ENCODE data around the gene LACTB. TPM values are rescaled to one million over a fixed set of nuclear protein-coding genes. Genes with fewer than 3 reads are reported as not detected.
A peak's percentile ranks its signal among the peaks of the same experiment; 100 is the strongest.

The LACTB gene
- total and polyA plus RNA-seq, 2 of the 13 experiments (the other 11 are each of a cell fraction or from before 2014, with no cell fraction given), result 14.8 to 23.0 TPM

GRCh38 chr15:63165166-63165859 lies 43.7 kb downstream of the LACTB start:
- no peaks in the 10 kb centered on the region for H3K36me3 ChIP-seq (replicated peaks in 1 of 2; ENCODE audit: control insufficient read depth in 1 of 2, insufficient read depth in 2 of 2, low read length in 2 of 2)
- no peaks in the 10 kb centered on the region for H4K20me1 ChIP-seq (ENCODE audit: insufficient read depth, low read length)
- H3K27ac ChIP-seq (ENCODE audit: extremely low read length, insufficient read depth, low read length), result no peak overlapping the region
- H3K27me3 ChIP-seq (ENCODE audit: control insufficient read depth in 1 of 2, insufficient read depth in 2 of 2, low read length in 2 of 2), result peaks cover 0 to 6% of the 10 kb centered on the region in 2 experiments; a peak in 1 of 5 replicates
- POLR2A ChIA-PET, result interaction anchor here (1.2 kb wide), 1 partner anchor 8 kb away, joined by 5 read pairs; the partner anchor contains the start of gene RPS27L
- no peak overlapping the region for H2AFZ ChIP-seq (ENCODE audit: low read length)
- H3K9me3 ChIP-seq (ENCODE audit: low read length), result no peaks in the 10 kb centered on the region
- intact Hi-C loops (cut with micrococcal nuclease; ENCODE audit: unreplicated experiment), result no loop called here
- no peak for DNase-seq (ENCODE audit: low spot score)
- H3K79me2 ChIP-seq (ENCODE audit: insufficient read depth, low read length), result no peaks in the 10 kb centered on the region
- peaks cover 14% of the 10 kb centered on the region for H3K4me1 ChIP-seq (ENCODE audit: insufficient read depth, low read length)
- in situ Hi-C loops (cut with HindIII; ENCODE audit: extremely low pct_ligation_motif_present, low pct_unique_long_range_greater_than_20kb), result loop anchor here (25.0 kb wide), 1 partner anchor 247 kb away; no protein-coding TSS in a partner anchor
- H3K9ac ChIP-seq (ENCODE audit: insufficient read depth, low read depth, low read length), result no peak overlapping the region
- no peak overlapping the region for H3K4me3 ChIP-seq (replicated peaks in 1 of 3; ENCODE audit: insufficient read depth in 1 of 3, low read depth in 2 of 3, low read length in 3 of 3)
- no peak overlapping the region for H3K4me2 ChIP-seq (ENCODE audit: low read depth, low read length)
- BruUV-seq (replicated peaks), result no TSS peak
- TF ChIP-seq ELF3 (CRISPR knock-in tag; IDR thresholded peaks at IDR 0.05), result no peak
- no peak for TF ChIP-seq ZNF563 (CRISPR knock-in tag; IDR thresholded peaks at IDR 0.05)
- TF ChIP-seq ZNF652 (CRISPR knock-in tag; IDR thresholded peaks at IDR 0.05; ENCODE audit: borderline replicate concordance, low read depth), result peak; percentile 57; the same call in 1 of the 2 replicates
- TF ChIP-seq ARHGAP35 (CRISPR knock-in tag; IDR thresholded peaks at IDR 0.05; ENCODE audit: borderline replicate concordance), result no peak
- TF ChIP-seq HOXA3 (CRISPR knock-in tag; IDR thresholded peaks at IDR 0.05), result no peak
- TF ChIP-seq ZNF770 (CRISPR knock-in tag; IDR thresholded peaks at IDR 0.05), result peak; percentile 90
- no peak for TF ChIP-seq ZNF598 (CRISPR knock-in tag; IDR thresholded peaks at IDR 0.05; ENCODE audit: borderline replicate concordance)
- no peak for ATAC-seq
- 36% methylated on average over 6 of the region's 6 CpGs for WGBS (ENCODE audit: low lambda C conversion rate)
- CTCF ChIA-PET (ENCODE audit: low intra/inter-chr PET ratio, low total read pairs), result no interaction called here
- no peak for FAIRE-seq

Data from HepG2 (cell line).